Mesenchymal stem cell (in vitro differentiated cells and primary cell): ENCODE data around the gene FAM222B.

Source experiments
- DNase-seq: peaks from one replicate; pipeline ENCODE4 v3.0.0-alpha.2; 2013
- H2AFZ ChIP-seq: one replicate; pipeline ENCODE4 v1.6.1; 2013; ENCODE audit warnings: low read depth, mild to moderate bottlenecking, control low read depth, inconsistent platforms, low read length, moderate library complexity
- H2AK5ac ChIP-seq: 2 replicates; pipeline ENCODE4 v1.6.1; 2013; ENCODE audit warnings: low read length, moderate library complexity, mild to moderate bottlenecking, inconsistent platforms; ENCODE audit not compliant: severe bottlenecking
- H2BK120ac ChIP-seq: one replicate; pipeline ENCODE4 v1.6.1; 2013; ENCODE audit warnings: low read depth, mild to moderate bottlenecking, inconsistent platforms, low read length, moderate library complexity
- H2BK12ac ChIP-seq, 2 experiments: one replicate each; pipeline ENCODE4 v1.6.1; 2013; ENCODE audit warnings: inconsistent platforms in 2 of 2, low read length in 2 of 2, mild to moderate bottlenecking in 2 of 2, moderate library complexity in 2 of 2, control low read depth in 1 of 2
- H2BK15ac ChIP-seq: one replicate; pipeline ENCODE4 v1.6.1; 2013; ENCODE audit warnings: mild to moderate bottlenecking, low read depth, inconsistent platforms; ENCODE audit not compliant: poor library complexity, severe bottlenecking
- H2BK5ac ChIP-seq: 2 replicates; pipeline ENCODE4 v1.6.1; 2013; ENCODE audit warnings: low read depth, mild to moderate bottlenecking, low read length, control low read depth, inconsistent platforms; ENCODE audit not compliant: poor library complexity, severe bottlenecking
- H3K14ac ChIP-seq, 2 experiments: one replicate each; pipeline ENCODE4 v1.6.1; 2013; ENCODE audit warnings: inconsistent platforms in 2 of 2, low read length in 2 of 2, control low read depth in 1 of 2, mild to moderate bottlenecking in 1 of 2, moderate library complexity in 1 of 2
- H3K18ac ChIP-seq, 2 experiments: one replicate each; pipeline ENCODE4 v1.6.1; 2013; ENCODE audit warnings: inconsistent platforms in 2 of 2, low read length in 2 of 2, control low read depth in 1 of 2, low read depth in 1 of 2, mild to moderate bottlenecking in 1 of 2
- H3K23ac ChIP-seq, 2 experiments: one replicate each; pipeline ENCODE4 v1.6.1; 2013; ENCODE audit warnings: inconsistent platforms in 2 of 2, low read length in 2 of 2, mild to moderate bottlenecking in 2 of 2, moderate library complexity in 2 of 2, control low read depth in 1 of 2
- H3K27ac ChIP-seq: 2 replicates; pipeline ENCODE4 v1.5.1; 2013; ENCODE audit warnings: mild to moderate bottlenecking, moderate library complexity, low read length, control low read depth, inconsistent platforms; ENCODE audit not compliant: poor library complexity, severe bottlenecking
- H3K27me3 ChIP-seq, 2 experiments: 2 replicates each; pipeline versions ENCODE4 v1.6.1 to v1.7.0; 2013; ENCODE audit warnings: low read length in 2 of 2, mild to moderate bottlenecking in 2 of 2, moderate library complexity in 2 of 2, control low read depth in 1 of 2, inconsistent platforms in 1 of 2; ENCODE audit not compliant: control insufficient read depth in 1 of 2, insufficient read depth in 1 of 2
- H3K36me3 ChIP-seq, 2 experiments: 2 replicates each; pipeline versions ENCODE4 v1.6.1 to v1.7.0; 2013; ENCODE audit warnings: low read length in 2 of 2, control low read depth in 1 of 2, inconsistent platforms in 1 of 2, low read depth in 1 of 2, mild to moderate bottlenecking in 1 of 2; ENCODE audit not compliant: insufficient read depth in 2 of 2, control insufficient read depth in 1 of 2
- H3K4ac ChIP-seq, 2 experiments: one replicate each; pipeline ENCODE4 v1.6.1; 2013; ENCODE audit warnings: inconsistent platforms in 2 of 2, low read length in 2 of 2, mild to moderate bottlenecking in 2 of 2, moderate library complexity in 2 of 2, control low read depth in 1 of 2, low read depth in 1 of 2
- H3K4me1 ChIP-seq: 2 replicates; pipeline ENCODE4 v1.6.1; 2013; ENCODE audit warnings: low read depth, low read length, control low read depth; ENCODE audit not compliant: control insufficient read depth, insufficient read depth
- H3K4me2 ChIP-seq: 2 replicates; pipeline ENCODE4 v1.6.1; 2013; ENCODE audit warnings: low read length, mild to moderate bottlenecking, inconsistent platforms; ENCODE audit not compliant: poor library complexity, severe bottlenecking
- H3K4me3 ChIP-seq, 2 experiments: 2 replicates each; pipeline versions ENCODE4 v1.5.1 to v1.7.0; 2013; ENCODE audit warnings: low read length in 2 of 2, mild to moderate bottlenecking in 2 of 2, control low read depth in 1 of 2, low read depth in 1 of 2; ENCODE audit not compliant: insufficient read depth in 1 of 2
- H3K79me1 ChIP-seq: replicated peaks from 2 replicates; pipeline ENCODE4 v1.6.1; 2013; ENCODE audit warnings: mild to moderate bottlenecking, control low read depth, low read length, inconsistent platforms; ENCODE audit not compliant: poor library complexity, severe bottlenecking
- H3K9ac ChIP-seq: 2 replicates; pipeline ENCODE4 v1.7.0; 2013; ENCODE audit warnings: mild to moderate bottlenecking, low read length, moderate library complexity
- H3K9me3 ChIP-seq: 2 replicates; pipeline ENCODE4 v1.7.0; 2013; ENCODE audit warnings: mild to moderate bottlenecking, low read length; ENCODE audit not compliant: control insufficient read depth
- H4K8ac ChIP-seq: one replicate; pipeline ENCODE4 v1.6.1; 2013; ENCODE audit warnings: inconsistent platforms, mild to moderate bottlenecking, low read length, moderate library complexity
- H4K91ac ChIP-seq: one replicate; pipeline ENCODE4 v1.6.1; 2013; ENCODE audit warnings: mild to moderate bottlenecking, low read length, inconsistent platforms
- WGBS: methylation state at CpG from one replicate; pipeline ENCODE4 v1.1.7; 2013; ENCODE audit warnings: mixed read lengths; 5-methylcytosine and 5-hydroxymethylcytosine counted together

Gene FAM222B

GRCh38 chr17:28712705-28713415, 129.7 kb downstream of the FAM222B start:
- no peak overlapping the region for H3K4me2 ChIP-seq
- H3K14ac ChIP-seq = no peak overlapping the region
- H3K9ac ChIP-seq = peak overlapping the region; percentile 95
- H2AFZ ChIP-seq = no peak overlapping the region
- 96% methylated on average over 3 of the region's 7 CpGs for WGBS
- H3K79me1 ChIP-seq = peaks cover 16% of the 10 kb centered on the region
- no peaks in the 10 kb centered on the region for H3K9me3 ChIP-seq
- H3K23ac ChIP-seq = peak overlapping the region in 1 of 2 experiments; percentile 10
- H2AK5ac ChIP-seq = no peak overlapping the region
- no peak overlapping the region for H3K27ac ChIP-seq
- H3K4me1 ChIP-seq = peaks cover 23% of the 10 kb centered on the region
- H4K91ac ChIP-seq = peak overlapping the region; percentile 67
- peak overlapping the region; percentile 42 for H2BK120ac ChIP-seq
- H2BK12ac ChIP-seq = peak overlapping the region; percentile 29
- H2BK15ac ChIP-seq = no peak overlapping the region
- H3K27me3 ChIP-seq = no peaks in the 10 kb centered on the region
- no peak overlapping the region for H2BK5ac ChIP-seq
- H4K8ac ChIP-seq = peak overlapping the region; percentile 78
- H3K18ac ChIP-seq = peak overlapping the region; percentile 16 to 70
- peak overlapping the region in 1 of 2 experiments; percentile 8 for H3K4ac ChIP-seq
- DNase-seq = no peak
- H3K4me3 ChIP-seq = no peak overlapping the region
- H3K36me3 ChIP-seq = peaks cover 34 to 42% of the 10 kb centered on the region in 2 experiments

- peak; percentile 55 for DNase-seq
- Histone ChIP-seq H4K8ac (peak overlapping the region; percentile 90), H2BK12ac (peak overlapping the region; percentile 29), H3K9me3 (no peaks in the 10 kb centered on the region), H2BK5ac (no peak overlapping the region), H3K27ac (no peak overlapping the region), H3K9ac (peak overlapping the region; percentile 95), H3K27me3 (no peaks in the 10 kb centered on the region), H2AK5ac (no peak overlapping the region), H2BK120ac (peak overlapping the region; percentile 42), H3K4me2 (no peak overlapping the region), H4K91ac (peak overlapping the region; percentile 67), H3K14ac (no peak overlapping the region), H2AFZ (no peak overlapping the region), H3K79me1 (peaks cover 16% of the 10 kb centered on the region), H3K18ac (peak overlapping the region; percentile 70 to 86), H3K4ac (peak overlapping the region in 1 of 2 experiments; percentile 55), H3K4me1 (peaks cover 23% of the 10 kb centered on the region), H3K23ac (peak overlapping the region in 1 of 2 experiments; percentile 10), H3K36me3 (peaks cover 34 to 42% of the 10 kb centered on the region in 2 experiments), H2BK15ac (no peak overlapping the region), H3K4me3 (peak overlapping the region in 1 of 2 experiments; percentile 84)
- WGBS = 22% methylated on average over 34 of the region's 34 CpGs
Observed at GRCh38 chr17:28712032-28712704, 130.4 kb downstream of the FAM222B start.

DNA sequence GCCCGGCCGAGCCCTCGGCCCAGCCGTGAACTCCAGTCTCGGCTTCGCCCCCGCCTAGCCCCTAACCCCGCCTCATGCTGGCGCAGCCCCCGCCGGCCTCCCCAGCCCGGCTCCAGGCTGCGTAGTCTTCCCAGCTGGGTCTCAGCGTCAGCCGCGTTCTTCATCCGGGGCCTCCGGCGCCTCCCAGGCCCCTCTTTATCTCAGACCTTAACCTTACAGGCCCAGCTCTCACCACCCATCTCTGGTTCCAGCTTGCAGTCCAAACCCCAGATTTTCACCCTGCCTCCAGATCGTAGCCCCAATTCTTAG, 130.9 kb downstream of the FAM222B start, which contains the start of gene PROCA1:
Gene PROCA1, minus strand, starts transcription at position 166 of the 309 bp plus-strand sequence. CDS start 228 bp downstream, outside the sequence.
- Histone ChIP-seq H3K36me3 (peaks cover 34 to 42% of the 10 kb centered on the region in 2 experiments), H2AFZ (peak within 1 kb of the TSS; percentile 72), H3K79me1 (peaks cover 16% of the 10 kb centered on the region), H4K8ac (peak within 1 kb of the TSS; percentile 90), H3K4me2 (peak within 1 kb of the TSS; percentile 84), H3K14ac (no peak within 1 kb of the TSS), H4K91ac (peak within 1 kb of the TSS; percentile 73), H2BK5ac (no peak within 1 kb of the TSS), H3K27me3 (no peaks in the 10 kb centered on the region), H3K9me3 (no peaks in the 10 kb centered on the region), H2BK12ac (peak within 1 kb of the TSS; percentile 30 to 37), H3K18ac (peak within 1 kb of the TSS; percentile 77 to 86), H2BK15ac (peak within 1 kb of the TSS; percentile 65), H3K4me1 (peaks cover 23% of the 10 kb centered on the region), H3K4me3 (peak within 1 kb of the TSS; percentile 60 to 84), H3K27ac (peak within 1 kb of the TSS; percentile 63), H3K9ac (peak within 1 kb of the TSS; percentile 95), H3K4ac (peak within 1 kb of the TSS; percentile 71 to 92), H2BK120ac (peak within 1 kb of the TSS; percentile 78), H2AK5ac (no peak within 1 kb of the TSS), H3K23ac (peak within 1 kb of the TSS in 1 of 2 experiments; percentile 77)
- DNase-seq = no peak
- WGBS = 1% methylated on average over 20 of the region's 20 CpGs
